ENCODE results near the gene AGAP1.

Gene AGAP1

GRCh38 chr2:236016496-236016895, 522.7 kb downstream of the AGAP1 start:
- H3K4me2 ChIP-seq (ENCODE audit: low read length) = no peak overlapping the region
- no peaks in the 10 kb centered on the region for H3K9me3 ChIP-seq (replicated peaks; ENCODE audit: low read length)
- no peak overlapping the region for H3K4me3 ChIP-seq (ENCODE audit: low read length)
- no peaks in the 10 kb centered on the region for H3K4me1 ChIP-seq (ENCODE audit: control insufficient read depth, insufficient read depth, low read length)
- no peaks in the 10 kb centered on the region for H3K36me3 ChIP-seq (ENCODE audit: insufficient read depth, low read length)
- H3K27me3 ChIP-seq (ENCODE audit: control insufficient read depth, insufficient read depth, low read length) = no peaks in the 10 kb centered on the region
- H3K9ac ChIP-seq (ENCODE audit: low read depth, low read length) = no peak overlapping the region

- Histone ChIP-seq H3K4me2 (ENCODE audit: low read length) (no peak overlapping the region), H3K4me3 (ENCODE audit: low read length) (no peak overlapping the region), H3K9ac (ENCODE audit: low read depth, low read length) (no peak overlapping the region), H3K9me3 (replicated peaks; ENCODE audit: low read length) (no peaks in the 10 kb centered on the region), H3K4me1 (ENCODE audit: control insufficient read depth, insufficient read depth, low read length) (no peaks in the 10 kb centered on the region), H3K36me3 (ENCODE audit: insufficient read depth, low read length) (no peaks in the 10 kb centered on the region), H3K27me3 (ENCODE audit: control insufficient read depth, insufficient read depth, low read length) (no peaks in the 10 kb centered on the region)
These were observed 523.6 kb downstream of the AGAP1 start for GRCh38 chr2:236017446-236017845.

- H3K4me2 ChIP-seq (ENCODE audit: low read length) = no peak overlapping the region
- no peaks in the 10 kb centered on the region for H3K27me3 ChIP-seq (ENCODE audit: control insufficient read depth, insufficient read depth, low read length)
- no peak overlapping the region for H3K9ac ChIP-seq (ENCODE audit: low read depth, low read length)
- H3K36me3 ChIP-seq (ENCODE audit: insufficient read depth, low read length) = no peaks in the 10 kb centered on the region
- H3K9me3 ChIP-seq (replicated peaks; ENCODE audit: low read length) = no peaks in the 10 kb centered on the region
- H3K4me1 ChIP-seq (ENCODE audit: control insufficient read depth, insufficient read depth, low read length) = no peaks in the 10 kb centered on the region
- no peak overlapping the region for H3K4me3 ChIP-seq (ENCODE audit: low read length)
These were observed 525.6 kb downstream of the AGAP1 start for GRCh38 chr2:236019434-236019833.

GRCh38 chr2:236021499-236022057, 527.7 kb downstream of the AGAP1 start:
- Histone ChIP-seq H3K27me3 (ENCODE audit: control insufficient read depth, insufficient read depth, low read length) (no peaks in the 10 kb centered on the region), H3K9ac (ENCODE audit: low read depth, low read length) (no peak overlapping the region), H3K9me3 (replicated peaks; ENCODE audit: low read length) (no peaks in the 10 kb centered on the region), H3K36me3 (ENCODE audit: insufficient read depth, low read length) (no peaks in the 10 kb centered on the region), H3K4me2 (ENCODE audit: low read length) (no peak overlapping the region), H3K4me1 (ENCODE audit: control insufficient read depth, insufficient read depth, low read length) (no peaks in the 10 kb centered on the region), H3K4me3 (ENCODE audit: low read length) (no peak overlapping the region)

GRCh38 chr2:236022128-236022527, 528.3 kb downstream of the AGAP1 start:
- Histone ChIP-seq H3K4me1 (ENCODE audit: control insufficient read depth, insufficient read depth, low read length) (no peaks in the 10 kb centered on the region), H3K36me3 (ENCODE audit: insufficient read depth, low read length) (no peaks in the 10 kb centered on the region), H3K27me3 (ENCODE audit: control insufficient read depth, insufficient read depth, low read length) (no peaks in the 10 kb centered on the region), H3K9me3 (replicated peaks; ENCODE audit: low read length) (no peaks in the 10 kb centered on the region), H3K9ac (ENCODE audit: low read depth, low read length) (no peak overlapping the region), H3K4me3 (ENCODE audit: low read length) (no peak overlapping the region), H3K4me2 (ENCODE audit: low read length) (no peak overlapping the region)

GRCh38 chr2:236025892-236026291, 532.0 kb downstream of the AGAP1 start:
- Histone ChIP-seq H3K4me1 (ENCODE audit: control insufficient read depth, insufficient read depth, low read length) (no peaks in the 10 kb centered on the region), H3K9me3 (replicated peaks; ENCODE audit: low read length) (no peaks in the 10 kb centered on the region), H3K9ac (ENCODE audit: low read depth, low read length) (no peak overlapping the region), H3K4me3 (ENCODE audit: low read length) (no peak overlapping the region), H3K27me3 (ENCODE audit: control insufficient read depth, insufficient read depth, low read length) (no peaks in the 10 kb centered on the region), H3K36me3 (ENCODE audit: insufficient read depth, low read length) (no peaks in the 10 kb centered on the region), H3K4me2 (ENCODE audit: low read length) (no peak overlapping the region)

GRCh38 chr2:236026841-236027240, 533.0 kb downstream of the AGAP1 start:
- no peaks in the 10 kb centered on the region for H3K9me3 ChIP-seq (replicated peaks; ENCODE audit: low read length)
- H3K9ac ChIP-seq (ENCODE audit: low read depth, low read length) = no peak overlapping the region
- no peaks in the 10 kb centered on the region for H3K27me3 ChIP-seq (ENCODE audit: control insufficient read depth, insufficient read depth, low read length)
- no peak overlapping the region for H3K4me3 ChIP-seq (ENCODE audit: low read length)
- H3K4me2 ChIP-seq (ENCODE audit: low read length) = no peak overlapping the region
- no peaks in the 10 kb centered on the region for H3K36me3 ChIP-seq (ENCODE audit: insufficient read depth, low read length)
- no peaks in the 10 kb centered on the region for H3K4me1 ChIP-seq (ENCODE audit: control insufficient read depth, insufficient read depth, low read length)

GRCh38 chr2:236028066-236028465, 534.2 kb downstream of the AGAP1 start:
- Histone ChIP-seq H3K4me3 (ENCODE audit: low read length) (no peak overlapping the region), H3K36me3 (ENCODE audit: insufficient read depth, low read length) (no peaks in the 10 kb centered on the region), H3K27me3 (ENCODE audit: control insufficient read depth, insufficient read depth, low read length) (no peaks in the 10 kb centered on the region), H3K4me2 (ENCODE audit: low read length) (no peak overlapping the region), H3K4me1 (ENCODE audit: control insufficient read depth, insufficient read depth, low read length) (no peaks in the 10 kb centered on the region), H3K9ac (ENCODE audit: low read depth, low read length) (no peak overlapping the region), H3K9me3 (replicated peaks; ENCODE audit: low read length) (no peaks in the 10 kb centered on the region)

- H3K9ac ChIP-seq (ENCODE audit: low read depth, low read length) = no peak overlapping the region
- H3K4me2 ChIP-seq (ENCODE audit: low read length) = no peak overlapping the region
- no peaks in the 10 kb centered on the region for H3K4me1 ChIP-seq (ENCODE audit: control insufficient read depth, insufficient read depth, low read length)
- H3K4me3 ChIP-seq (ENCODE audit: low read length) = no peak overlapping the region
- H3K36me3 ChIP-seq (ENCODE audit: insufficient read depth, low read length) = no peaks in the 10 kb centered on the region
- no peaks in the 10 kb centered on the region for H3K27me3 ChIP-seq (ENCODE audit: control insufficient read depth, insufficient read depth, low read length)
- no peaks in the 10 kb centered on the region for H3K9me3 ChIP-seq (replicated peaks; ENCODE audit: low read length)
These were observed 539.6 kb downstream of the AGAP1 start for GRCh38 chr2:236033462-236033861.

GRCh38 chr2:236034974-236035373, 541.1 kb downstream of the AGAP1 start:
- Histone ChIP-seq H3K4me3 (ENCODE audit: low read length) (no peak overlapping the region), H3K27me3 (ENCODE audit: control insufficient read depth, insufficient read depth, low read length) (no peaks in the 10 kb centered on the region), H3K4me2 (ENCODE audit: low read length) (no peak overlapping the region), H3K4me1 (ENCODE audit: control insufficient read depth, insufficient read depth, low read length) (no peaks in the 10 kb centered on the region), H3K9ac (ENCODE audit: low read depth, low read length) (no peak overlapping the region), H3K36me3 (ENCODE audit: insufficient read depth, low read length) (no peaks in the 10 kb centered on the region), H3K9me3 (replicated peaks; ENCODE audit: low read length) (no peaks in the 10 kb centered on the region)

GRCh38 chr2:236036045-236036444, 542.2 kb downstream of the AGAP1 start:
- no peak overlapping the region for H3K4me2 ChIP-seq (ENCODE audit: low read length)
- H3K9ac ChIP-seq (ENCODE audit: low read depth, low read length) = no peak overlapping the region
- no peaks in the 10 kb centered on the region for H3K27me3 ChIP-seq (ENCODE audit: control insufficient read depth, insufficient read depth, low read length)
- no peaks in the 10 kb centered on the region for H3K4me1 ChIP-seq (ENCODE audit: control insufficient read depth, insufficient read depth, low read length)
- H3K9me3 ChIP-seq (replicated peaks; ENCODE audit: low read length) = no peaks in the 10 kb centered on the region
- H3K36me3 ChIP-seq (ENCODE audit: insufficient read depth, low read length) = no peaks in the 10 kb centered on the region
- no peak overlapping the region for H3K4me3 ChIP-seq (ENCODE audit: low read length)

GRCh38 chr2:236038096-236038495, 544.3 kb downstream of the AGAP1 start:
- H3K36me3 ChIP-seq (ENCODE audit: insufficient read depth, low read length) = no peaks in the 10 kb centered on the region
- no peak overlapping the region for H3K4me2 ChIP-seq (ENCODE audit: low read length)
- no peak overlapping the region for H3K4me3 ChIP-seq (ENCODE audit: low read length)
- H3K9ac ChIP-seq (ENCODE audit: low read depth, low read length) = no peak overlapping the region
- H3K9me3 ChIP-seq (replicated peaks; ENCODE audit: low read length) = no peaks in the 10 kb centered on the region
- H3K27me3 ChIP-seq (ENCODE audit: control insufficient read depth, insufficient read depth, low read length) = no peaks in the 10 kb centered on the region
- H3K4me1 ChIP-seq (ENCODE audit: control insufficient read depth, insufficient read depth, low read length) = no peaks in the 10 kb centered on the region
